Stomach (tissue), 9 donors: ENCODE results near the gene SMAD6. TPM values are rescaled to one million over a fixed set of nuclear protein-coding genes. Genes with fewer than 3 reads are reported as not detected.

Source experiments
- DNase-seq, 2 donors: peaks; one replicate each; pipeline versions ENCODE4 v3.0.0 to v3.0.0-alpha.2; 2013 to 2019
- H3K27ac ChIP-seq, 5 donors: fragments of 200-600 bp in 4 of 5; sonication (generic) in 4 of 5; one replicate each; pipeline ENCODE4 v1.5.1; 2013 to 2019; ENCODE audit warnings: mild to moderate bottlenecking in 1 of 5, moderate library complexity in 1 of 5
- H3K27me3 ChIP-seq, 3 donors: fragments of 200-600 bp; sonication (generic); one replicate each; pipeline ENCODE4 v1.5.1; 2017 to 2019; ENCODE audit warnings: mixed run types in 1 of 3
- H3K36me3 ChIP-seq, 4 donors: fragments of 200-600 bp; sonication (generic); 1 replicate in 3 of 4; 2 replicates in 1 of 4; pipeline ENCODE4 v1.5.1; 2016 to 2019
- H3K4me1 ChIP-seq, 4 donors: fragments of 200-600 bp; sonication (generic); one replicate each; pipeline ENCODE4 v1.5.1; 2016 to 2019
- H3K4me3 ChIP-seq, 4 donors: fragments of 200-600 bp; sonication (generic) in 3 of 4; one replicate each; pipeline ENCODE4 v1.5.1; 2016 to 2019; ENCODE audit warnings: mild to moderate bottlenecking in 1 of 4
- H3K9me3 ChIP-seq, 4 donors: fragments of 200-600 bp; sonication (generic); one replicate each; pipeline ENCODE4 v1.5.1; 2016 to 2019
- EP300 ChIP-seq: sonication (generic); formaldehyde crosslinking; IDR thresholded peaks from one replicate; pipeline ENCODE4 v1.6.1; 2017; ENCODE audit warnings: antibody characterized with exemption
- POLR2A ChIP-seq, 4 donors: fragments of 450-650 bp; IDR thresholded peaks; one replicate each; pipeline ENCODE4 v1.6.1; 2016; ENCODE audit warnings: antibody characterized with exemption in 4 of 4, control low read depth in 2 of 4, mild to moderate bottlenecking in 1 of 4, moderate library complexity in 1 of 4
- POLR2AphosphoS5 ChIP-seq, 3 donors: sonication (generic); formaldehyde crosslinking; IDR thresholded peaks; one replicate each; pipeline ENCODE4 v1.6.1; 2016; ENCODE audit warnings: antibody characterized with exemption in 3 of 3
- WGBS, 5 donors: extraction: QIAGEN DNeasy Blood & Tissue Kit in 3 of 5; methylation state at CpG; one replicate each; pipeline versions ENCODE4 v1.1.5 to v1.1.7; 2013 to 2018; 5-methylcytosine and 5-hydroxymethylcytosine counted together
- intact Hi-C: fragments of 100-400 bp; cut with DNase I; formaldehyde crosslinking; loops from one replicate; pipeline ENCODE4 v1.15.1; 2023; ENCODE audit warnings: low total_unique reads
- polyA plus RNA-seq, 3 donors: library from polyadenylated mRNA; stranded (reverse); fragments of 200-250 nt; gene quantifications; one replicate each; pipeline ENCODE4 v1.2.3, GENCODE V29; 2013
- total RNA-seq, 5 donors: library from RNA; depleted of rRNA; stranded (reverse); fragments of >200 nt; gene quantifications; one replicate each; pipeline versions ENCODE4 v1.1.0 to v1.2.3, GENCODE V29; 2014 to 2016
- TF ChIP-seq, protein P1 (sequence below), 7 experiments: fragments of 450-650 bp in 4 of 7; fragments of 200-600 bp in 3 of 7; sonication (generic) in 3 of 7; IDR thresholded peaks; one replicate each; pipeline ENCODE4 v1.5.1; 2016 to 2019; ENCODE audit warnings: antibody characterized with exemption in 7 of 7, control low read depth in 2 of 7, mild to moderate bottlenecking in 1 of 7
- donor health status: healthy with polysubstance abuse.
- donor health status: Bipolar disorder and iron deficiency.
- donor health status: healthy.

Gene SMAD6
- total and polyA plus RNA-seq, 8 donors = 4.0 to 112 (median 28.3) TPM

DNA sequence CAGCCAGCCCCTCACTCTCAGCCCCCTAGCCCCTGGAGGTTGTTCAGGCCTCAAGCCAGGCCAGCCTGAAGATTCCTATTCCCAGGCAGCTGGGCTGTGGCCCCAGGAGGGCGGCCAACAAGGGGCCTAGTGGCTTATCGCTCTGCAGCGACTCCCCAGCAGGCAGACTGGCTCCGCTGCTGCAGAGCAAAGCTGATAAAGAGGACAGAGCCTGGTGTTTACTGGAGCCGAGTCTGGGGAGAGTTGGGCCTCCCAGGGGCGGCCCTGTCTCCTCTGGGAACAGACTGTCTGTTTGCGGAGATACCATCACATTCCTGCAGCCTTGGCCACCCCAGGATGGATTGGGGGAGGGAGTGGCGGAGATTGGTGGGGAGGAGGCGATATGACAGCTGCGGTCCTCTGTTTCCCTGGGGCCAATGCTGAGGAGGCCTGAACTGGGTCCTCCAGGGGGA, 22.4 kb upstream of the SMAD6 start:
- TF ChIP-seq POLR2AphosphoS5 (IDR thresholded peaks at IDR 0.05) = no peak
- TF ChIP-seq POLR2A (IDR thresholded peaks at IDR 0.05) = no peak
- TF ChIP-seq EP300 = no peak
- Histone ChIP-seq H3K4me3 (no peak overlapping the region), H3K4me1 (peaks cover 0 to 10% (median 4%) of the 10 kb centered on the region in 4 donors), H3K27ac (no peak overlapping the region), H3K36me3 (no peaks in the 10 kb centered on the region), H3K9me3 (peaks cover 0 to 9% (median 3%) of the 10 kb centered on the region in 4 donors), H3K27me3 (no peaks in the 10 kb centered on the region)
- 36 to 64% (median 44%) methylated on average over 10 of the region's 10 CpGs for WGBS, 5 donors
- intact Hi-C loops = no loop called here
- DNase-seq = peak; percentile 36 to 69

- intact Hi-C loops = no loop called here
- TF ChIP-seq, protein P1, sequence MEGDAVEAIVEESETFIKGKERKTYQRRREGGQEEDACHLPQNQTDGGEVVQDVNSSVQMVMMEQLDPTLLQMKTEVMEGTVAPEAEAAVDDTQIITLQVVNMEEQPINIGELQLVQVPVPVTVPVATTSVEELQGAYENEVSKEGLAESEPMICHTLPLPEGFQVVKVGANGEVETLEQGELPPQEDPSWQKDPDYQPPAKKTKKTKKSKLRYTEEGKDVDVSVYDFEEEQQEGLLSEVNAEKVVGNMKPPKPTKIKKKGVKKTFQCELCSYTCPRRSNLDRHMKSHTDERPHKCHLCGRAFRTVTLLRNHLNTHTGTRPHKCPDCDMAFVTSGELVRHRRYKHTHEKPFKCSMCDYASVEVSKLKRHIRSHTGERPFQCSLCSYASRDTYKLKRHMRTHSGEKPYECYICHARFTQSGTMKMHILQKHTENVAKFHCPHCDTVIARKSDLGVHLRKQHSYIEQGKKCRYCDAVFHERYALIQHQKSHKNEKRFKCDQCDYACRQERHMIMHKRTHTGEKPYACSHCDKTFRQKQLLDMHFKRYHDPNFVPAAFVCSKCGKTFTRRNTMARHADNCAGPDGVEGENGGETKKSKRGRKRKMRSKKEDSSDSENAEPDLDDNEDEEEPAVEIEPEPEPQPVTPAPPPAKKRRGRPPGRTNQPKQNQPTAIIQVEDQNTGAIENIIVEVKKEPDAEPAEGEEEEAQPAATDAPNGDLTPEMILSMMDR (IDR thresholded peaks at IDR 0.05) = no peak
- no peak for TF ChIP-seq EP300
- TF ChIP-seq POLR2A (IDR thresholded peaks at IDR 0.05) = no peak
- TF ChIP-seq POLR2AphosphoS5 (IDR thresholded peaks at IDR 0.05) = no peak
- Histone ChIP-seq H3K27me3 (no peaks in the 10 kb centered on the region), H3K4me1 (peaks cover 0 to 8% (median 4%) of the 10 kb centered on the region in 4 donors), H3K27ac (no peak overlapping the region), H3K9me3 (peaks cover 0 to 9% (median 3%) of the 10 kb centered on the region in 4 donors), H3K36me3 (no peaks in the 10 kb centered on the region), H3K4me3 (no peak overlapping the region)
- no peak for DNase-seq
Observed at GRCh38 chr15:66680502-66680901, 21.5 kb upstream of the SMAD6 start.

- TF ChIP-seq POLR2AphosphoS5 (IDR thresholded peaks at IDR 0.05) = no peak
- TF ChIP-seq EP300 = no peak
- TF ChIP-seq POLR2A (IDR thresholded peaks at IDR 0.05) = no peak
- TF ChIP-seq, protein P1 (IDR thresholded peaks at IDR 0.05) = no peak
- Histone ChIP-seq H3K36me3 (no peaks in the 10 kb centered on the region), H3K4me3 (no peak overlapping the region), H3K27me3 (no peaks in the 10 kb centered on the region), H3K27ac (no peak overlapping the region), H3K4me1 (peaks cover 0 to 8% (median 4%) of the 10 kb centered on the region in 4 donors), H3K9me3 (peaks cover 0 to 9% (median 3%) of the 10 kb centered on the region in 4 donors)
- 95 to 98% (median 97%) methylated on average over 2 of the region's 2 CpGs for WGBS, 5 donors
- intact Hi-C loops = no loop called here
- no peak for DNase-seq
Observed at GRCh38 chr15:66681395-66681794, 20.6 kb upstream of the SMAD6 start.

- Histone ChIP-seq H3K36me3 (no peaks in the 10 kb centered on the region), H3K9me3 (peaks cover 0 to 9% (median 3%) of the 10 kb centered on the region in 4 donors), H3K27me3 (no peaks in the 10 kb centered on the region), H3K4me3 (no peak overlapping the region), H3K27ac (no peak overlapping the region), H3K4me1 (peaks cover 0 to 8% (median 4%) of the 10 kb centered on the region in 4 donors)
- no peak for DNase-seq
- TF ChIP-seq, protein P1 (IDR thresholded peaks at IDR 0.05) = no peak
- no peak for TF ChIP-seq POLR2AphosphoS5 (IDR thresholded peaks at IDR 0.05)
- TF ChIP-seq POLR2A (IDR thresholded peaks at IDR 0.05) = no peak
- no peak for TF ChIP-seq EP300
- intact Hi-C loops = no loop called here
- WGBS, 5 donors = 92 to 96% (median 95%) methylated on average over 2 of the region's 2 CpGs
Observed at GRCh38 chr15:66682246-66682645, 19.8 kb upstream of the SMAD6 start.

DNA sequence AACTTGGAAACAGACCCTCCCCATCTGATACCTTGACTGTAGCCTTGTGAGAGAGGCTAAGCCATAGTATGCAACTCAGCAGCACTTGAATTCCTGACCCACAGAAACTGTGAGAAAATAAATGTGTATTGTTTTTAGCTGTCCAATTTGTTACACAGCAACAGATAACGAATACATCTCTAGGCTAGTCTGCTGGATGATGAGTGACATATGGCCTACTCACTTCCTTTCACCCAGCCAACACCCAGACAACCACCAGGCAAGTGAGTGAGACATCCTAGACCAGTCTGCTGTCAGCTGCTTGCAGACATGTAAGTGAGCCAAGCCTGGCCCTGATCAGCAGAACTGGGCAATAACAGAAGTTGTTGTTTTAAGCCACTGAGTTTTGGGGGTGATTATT, 19.2 kb upstream of the SMAD6 start:
- intact Hi-C loops = no loop called here
- 87 to 100% (median 93%) methylated on average over 1 of the region's 1 CpG for whole genome bisulfite sequencing, 5 donors
- TF ChIP-seq POLR2A (IDR thresholded peaks at IDR 0.05) = no peak
- no peak for TF ChIP-seq EP300
- TF ChIP-seq POLR2AphosphoS5 (IDR thresholded peaks at IDR 0.05) = no peak
- TF ChIP-seq, protein P1 (IDR thresholded peaks at IDR 0.05) = no peak
- Histone ChIP-seq H3K4me3 (no peak overlapping the region), H3K4me1 (peaks cover 0 to 8% (median 4%) of the 10 kb centered on the region in 4 donors), H3K36me3 (no peaks in the 10 kb centered on the region), H3K27me3 (no peaks in the 10 kb centered on the region), H3K9me3 (peaks cover 0 to 9% (median 3%) of the 10 kb centered on the region in 4 donors), H3K27ac (no peak overlapping the region)
- DNase-seq = no peak
